WERI-Rb-1 (cell line): ENCODE data around the gene HMX2.

Experiments
- DNase-seq: peaks from one replicate; pipeline ENCODE4 v3.0.0-alpha.2; 2020
- H3K27ac ChIP-seq: fragments of 250-450 bp; sonication (Bioruptor Pico); 2 replicates; pipeline ENCODE4 v1.5.1; 2020; ENCODE audit warnings: mild to moderate bottlenecking, moderate library complexity
- H3K27me3 ChIP-seq: fragments of 250-450 bp; sonication (Bioruptor Pico); 2 replicates; pipeline ENCODE4 v1.5.1; 2021; ENCODE audit warnings: mild to moderate bottlenecking, low read depth, moderate library complexity; ENCODE audit not compliant: insufficient read depth, severe bottlenecking
- H3K36me3 ChIP-seq: fragments of 250-450 bp; sonication (Bioruptor Pico); 2 replicates; pipeline ENCODE4 v1.5.1; 2020; ENCODE audit warnings: mild to moderate bottlenecking, moderate library complexity
- H3K4me3 ChIP-seq: 2 replicates; pipeline ENCODE4 v1.5.1; 2011; ENCODE audit warnings: low read depth, mild to moderate bottlenecking, control low read depth, low read length
- H3K9me3 ChIP-seq: fragments of 250-450 bp; sonication (Bioruptor Pico); 2 replicates; pipeline ENCODE4 v1.5.1; 2021; ENCODE audit warnings: mild to moderate bottlenecking, moderate library complexity; ENCODE audit not compliant: severe bottlenecking
- CTCF ChIP-seq: IDR thresholded peaks from 2 replicates; pipeline ENCODE4 v1.5.1; 2011; ENCODE audit warnings: low read depth, mild to moderate bottlenecking, control low read depth, inconsistent platforms, low read length

HMX2 gene

GRCh38 chr10:123153486-123154091 is 5.7 kb downstream of the HMX2 start:
- H3K27ac ChIP-seq: peak overlapping the region; percentile 58; the same call in 1 of the 2 replicates
- H3K9me3 ChIP-seq: peaks cover 9% of the 10 kb centered on the region
- peaks cover 44% of the 10 kb centered on the region for H3K27me3 ChIP-seq
- TF ChIP-seq CTCF: no peak
- H3K4me3 ChIP-seq: no peak overlapping the region
- peaks cover 44% of the 10 kb centered on the region for H3K36me3 ChIP-seq
- no peak for DNase-seq

- Histone ChIP-seq H3K4me3 (peak within 1 kb of the TSS; percentile 99), H3K9me3 (peaks cover 9% of the 10 kb centered on the region), H3K27ac (peak within 1 kb of the TSS; percentile 99), H3K27me3 (peaks cover 38% of the 10 kb centered on the region), H3K36me3 (peaks cover 50% of the 10 kb centered on the region)
- no peak for TF ChIP-seq CTCF
- DNase-seq: peak; percentile 98
Measured at GRCh38 chr10:123154092-123154710, 6.3 kb downstream of the HMX2 start, which contains the start of gene BUB3. TSS of gene BUB3 (plus strand) at chr10:123154402. CDS start at chr10:123154918, 516 bp downstream.

GRCh38 chr10:123154711-123155505 is 7.0 kb downstream of the HMX2 start:
- Histone ChIP-seq H3K27ac (peak overlapping the region; percentile 99), H3K9me3 (peaks cover 9% of the 10 kb centered on the region), H3K4me3 (peak overlapping the region; percentile 99), H3K36me3 (peaks cover 56% of the 10 kb centered on the region), H3K27me3 (peaks cover 31% of the 10 kb centered on the region)
- TF ChIP-seq CTCF: no peak
- DNase-seq: peak; percentile 62

GRCh38 chr10:123156078-123156477 is 8.1 kb downstream of the HMX2 start:
- peaks cover 9% of the 10 kb centered on the region for H3K9me3 ChIP-seq
- H3K4me3 ChIP-seq: no peak overlapping the region
- no peak for TF ChIP-seq CTCF
- peaks cover 67% of the 10 kb centered on the region for H3K36me3 ChIP-seq
- DNase-seq: no peak
- peaks cover 19% of the 10 kb centered on the region for H3K27me3 ChIP-seq
- H3K27ac ChIP-seq: no peak overlapping the region

GRCh38 chr10:123157210-123157609 is 9.3 kb downstream of the HMX2 start:
- no peak for DNase-seq
- no peak for TF ChIP-seq CTCF
- H3K36me3 ChIP-seq: peaks cover 77% of the 10 kb centered on the region
- H3K27me3 ChIP-seq: peaks cover 8% of the 10 kb centered on the region
- peaks cover 9% of the 10 kb centered on the region for H3K9me3 ChIP-seq
- H3K27ac ChIP-seq: no peak overlapping the region
- no peak overlapping the region for H3K4me3 ChIP-seq
